ENCODE results near the gene OVOL3.
A peak's percentile ranks its signal among the peaks of the same experiment; 100 is the strongest.
"Not testable (repeated sequence)": the region's sequence is repeated elsewhere in the genome, so short reads cannot be mapped to it uniquely, and the experiment has no call there.

OVOL3 gene

DNA sequence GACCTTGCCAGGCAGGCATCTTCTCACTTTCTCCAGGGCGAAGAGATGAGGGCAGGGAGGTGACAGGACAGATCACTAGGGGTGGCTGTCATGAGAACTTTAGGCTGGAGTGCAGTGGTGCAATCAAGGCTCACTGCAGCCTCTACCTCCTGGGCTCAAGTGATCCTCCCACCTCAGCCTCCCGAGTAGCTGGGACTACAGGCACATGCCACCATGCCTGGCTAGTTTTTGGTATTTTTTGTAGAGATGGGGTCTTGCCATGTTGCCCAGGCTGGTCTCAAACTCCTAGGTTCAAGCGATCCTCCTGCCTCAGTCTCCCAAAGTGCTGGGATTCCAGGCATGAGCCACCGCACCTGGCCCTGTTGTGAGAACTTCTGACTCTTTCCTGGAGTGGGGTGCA, 23.9 kb downstream of the OVOL3 start:
- not testable (repeated sequence) for DNase-seq (ENCODE audit: low spot score)

DNA sequence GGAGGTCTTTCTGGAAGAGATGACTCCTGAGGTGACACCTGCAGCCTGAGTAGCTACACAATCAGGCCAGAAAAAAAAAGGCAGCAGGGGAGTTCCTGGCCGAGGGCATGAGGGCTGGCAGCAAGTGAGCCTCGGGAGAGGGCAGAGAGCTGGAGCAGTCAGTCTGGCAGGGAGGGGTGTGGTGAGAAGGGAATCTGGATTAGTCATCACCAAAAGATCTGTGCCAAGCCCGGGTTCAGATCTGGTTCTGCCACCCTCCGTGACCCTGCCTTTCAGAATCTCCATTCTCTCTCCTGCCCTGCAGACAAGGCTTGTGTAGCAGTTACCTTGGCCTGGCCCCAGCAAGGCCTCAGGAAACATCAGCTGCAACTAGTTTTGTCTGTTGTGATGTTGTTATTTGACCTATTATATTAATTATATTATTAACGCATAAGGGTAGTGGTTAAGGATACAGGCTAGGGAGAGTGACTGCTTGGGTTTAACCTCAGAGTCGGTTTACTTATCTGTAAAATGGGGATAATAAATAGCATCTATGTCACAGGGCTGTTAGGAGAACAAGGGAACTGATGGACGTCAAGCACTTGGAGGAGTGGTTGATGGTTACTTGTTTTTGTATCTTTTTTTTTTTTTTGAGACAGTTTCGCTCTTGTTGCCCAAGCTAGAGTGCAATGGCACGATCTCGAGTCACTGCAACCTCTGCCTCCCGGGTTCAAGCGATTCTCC, 26.2 kb downstream of the OVOL3 start:
- peak; percentile 41 for DNase-seq (ENCODE audit: low spot score)

DNA sequence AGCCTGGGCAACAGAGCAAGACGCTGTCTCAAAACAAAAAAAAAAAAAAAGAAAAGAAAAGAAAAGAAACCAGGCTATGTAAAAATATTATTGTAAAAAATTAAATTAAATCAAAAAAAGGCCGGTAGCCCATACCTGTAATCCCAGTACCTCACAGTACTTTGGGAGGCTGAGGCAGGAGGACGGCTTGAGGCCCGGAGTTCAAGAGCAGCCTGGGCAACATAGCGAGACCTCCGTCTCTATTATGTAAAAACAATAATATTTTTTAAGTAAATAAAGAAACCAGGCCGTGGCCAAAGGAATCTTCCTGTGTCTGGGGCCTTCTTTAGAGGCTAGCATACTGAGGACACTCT, 28.2 kb downstream of the OVOL3 start:
- no peak for DNase-seq (ENCODE audit: low spot score)

DNA sequence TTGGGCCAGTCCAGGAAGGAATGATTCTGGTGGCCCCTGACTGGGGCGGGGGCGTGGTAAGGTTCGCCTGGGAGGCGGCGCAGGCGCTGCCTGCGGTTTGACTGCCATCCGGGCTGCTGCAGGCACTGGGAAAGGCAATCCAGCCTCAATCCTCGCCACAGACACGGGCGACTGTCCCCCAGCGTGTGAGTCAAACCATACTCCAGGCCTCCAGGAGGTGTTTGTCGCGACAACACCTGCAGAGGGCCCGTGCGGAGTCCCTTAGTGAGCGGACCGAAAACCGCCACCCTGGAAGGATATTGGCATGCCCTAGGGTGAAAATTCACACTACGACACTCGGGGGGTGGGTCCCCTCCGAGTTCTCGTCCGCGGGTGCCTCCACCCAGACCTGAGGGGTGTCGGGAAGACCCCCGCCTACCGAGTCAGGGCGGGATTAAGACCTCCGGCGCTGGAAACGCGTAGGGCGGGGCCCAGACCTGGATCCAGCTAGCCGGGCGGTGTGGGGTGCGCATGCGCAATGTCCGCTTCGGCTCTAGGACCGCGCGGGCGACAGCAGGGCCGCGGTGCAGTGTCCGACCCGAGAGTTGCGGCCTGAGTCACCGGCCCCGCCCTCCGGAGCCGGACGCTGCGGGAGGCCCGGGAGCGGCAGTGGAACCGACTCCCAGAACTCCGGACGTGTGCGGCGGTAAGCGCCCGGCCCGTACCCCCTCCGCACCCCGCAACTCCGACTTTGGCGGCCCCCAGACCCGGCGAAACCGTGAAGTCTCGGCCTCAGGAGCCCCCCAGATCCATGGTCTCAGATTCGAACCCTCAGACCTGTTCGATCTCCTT, 28.7 kb downstream of the OVOL3 start, which contains the start of gene CAPNS1:
Gene CAPNS1 (plus strand): TSS at position 594 of the 831 bp plus-strand sequence. CDS start 946 bp downstream, outside the sequence.
- peak; percentile 96 for DNase-seq (ENCODE audit: low spot score)

DNA sequence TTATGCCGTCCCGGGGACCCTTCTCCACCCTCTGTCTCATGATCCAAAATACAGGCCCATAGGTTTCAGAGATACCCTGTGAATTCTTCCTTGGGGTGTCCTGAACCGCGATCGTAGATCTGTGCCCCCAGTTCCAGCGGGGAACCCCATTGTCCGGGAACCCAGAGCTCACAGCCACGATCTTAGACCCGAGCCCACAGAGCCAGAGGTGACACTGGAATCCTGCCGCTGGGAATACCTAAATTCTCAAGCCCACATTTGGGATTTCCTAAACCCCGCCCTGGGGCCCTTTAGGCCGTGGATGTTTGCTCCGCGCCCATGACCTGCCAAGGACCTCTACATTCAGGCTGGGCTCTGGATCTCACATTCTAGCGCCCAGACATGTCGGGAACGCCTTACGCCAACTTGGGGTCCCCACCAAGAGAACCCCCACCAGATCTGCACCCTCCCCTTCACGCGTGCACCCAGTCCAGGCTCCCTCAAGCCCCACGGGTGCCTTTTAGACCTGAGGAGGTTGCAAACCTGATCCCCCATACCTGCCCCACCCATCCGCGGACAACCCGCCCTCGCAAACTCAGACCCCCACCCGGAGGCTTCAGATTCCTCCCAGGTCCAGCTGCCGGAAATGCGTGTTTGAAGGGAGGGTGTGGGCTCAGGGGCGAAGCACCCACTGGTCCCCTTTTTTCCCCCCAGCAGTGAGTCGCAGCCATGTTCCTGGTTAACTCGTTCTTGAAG, 29.5 kb downstream of the OVOL3 start:
- peak; percentile 59 for DNase-seq (ENCODE audit: low spot score)

DNA sequence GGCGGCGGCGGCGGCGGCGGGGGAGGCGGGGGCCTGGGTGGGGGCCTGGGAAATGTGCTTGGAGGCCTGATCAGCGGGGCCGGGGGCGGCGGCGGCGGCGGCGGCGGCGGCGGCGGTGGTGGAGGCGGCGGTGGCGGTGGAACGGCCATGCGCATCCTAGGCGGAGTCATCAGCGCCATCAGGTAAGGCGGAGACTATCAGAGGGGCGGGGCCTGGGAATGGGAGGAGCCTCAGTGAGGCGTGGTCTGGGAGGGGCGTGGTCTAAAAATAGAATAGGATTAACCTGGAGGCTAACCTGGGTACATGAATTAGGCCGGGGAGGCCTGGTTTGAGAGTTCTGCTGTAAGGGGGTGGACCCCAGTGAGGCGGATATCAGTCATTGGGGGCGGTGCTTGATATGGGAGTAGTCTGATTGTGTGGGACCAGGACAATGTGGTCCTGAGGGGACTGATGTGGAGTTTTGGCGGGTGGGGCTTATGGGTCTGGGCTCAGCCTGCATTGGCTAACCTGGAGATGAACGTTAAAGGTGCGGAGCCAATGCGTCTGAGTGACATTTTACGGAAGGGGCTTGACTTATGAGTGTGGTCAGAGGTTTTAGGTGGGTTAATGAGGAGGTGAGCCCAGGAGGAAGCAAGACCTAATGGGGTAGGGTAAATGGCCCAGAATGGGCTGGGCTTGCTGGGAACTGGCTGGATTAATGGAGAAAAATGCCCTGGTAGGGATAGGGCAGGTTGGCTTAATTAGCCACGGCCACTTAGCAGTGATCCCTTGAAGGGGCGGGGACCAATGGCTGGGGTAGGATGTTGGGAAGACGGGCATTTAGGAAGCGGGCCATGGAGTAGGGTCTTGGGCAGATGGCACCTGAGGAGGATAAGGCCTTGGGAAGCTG, 30.3 kb downstream of the OVOL3 start:
- DNase-seq (ENCODE audit: low spot score): peak; percentile 95

DNA sequence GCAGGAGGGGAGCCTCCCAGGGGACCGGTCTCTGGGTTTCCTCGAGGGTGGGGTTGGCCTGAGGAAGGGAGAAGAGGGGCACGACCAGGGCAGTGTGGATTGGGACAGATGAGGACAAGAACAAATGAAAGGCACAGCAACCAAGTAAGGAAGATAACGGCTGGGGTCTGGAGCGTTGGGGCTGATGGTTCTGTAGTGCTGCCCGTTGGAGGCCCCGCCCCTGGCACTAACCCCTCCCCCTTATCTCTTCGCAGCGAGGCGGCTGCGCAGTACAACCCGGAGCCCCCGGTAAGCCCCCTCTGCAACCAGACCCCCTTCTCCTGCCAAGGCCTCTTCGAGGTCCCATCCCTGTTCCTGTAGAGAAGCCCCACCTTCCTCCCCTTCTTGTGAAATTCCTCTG, 31.1 kb downstream of the OVOL3 start:
- no peak for DNase-seq (ENCODE audit: low spot score)

DNA sequence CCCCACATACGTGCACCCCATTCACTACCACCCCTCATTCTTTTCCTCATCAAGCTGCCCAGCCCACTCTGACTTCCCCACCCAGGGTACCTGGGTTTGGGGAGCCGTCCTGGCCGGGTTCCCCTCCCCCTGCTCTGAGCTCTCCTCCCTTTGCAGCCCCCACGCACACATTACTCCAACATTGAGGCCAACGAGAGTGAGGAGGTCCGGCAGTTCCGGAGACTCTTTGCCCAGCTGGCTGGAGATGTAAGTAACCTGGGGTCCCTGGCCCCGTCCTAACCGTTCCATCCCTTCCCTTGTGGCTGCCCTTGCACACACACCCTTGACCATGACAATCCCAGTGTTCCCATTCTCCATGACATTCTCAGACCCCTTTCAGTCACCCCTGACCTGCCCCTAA, 31.6 kb downstream of the OVOL3 start:
- no peak for DNase-seq (ENCODE audit: low spot score)

DNA sequence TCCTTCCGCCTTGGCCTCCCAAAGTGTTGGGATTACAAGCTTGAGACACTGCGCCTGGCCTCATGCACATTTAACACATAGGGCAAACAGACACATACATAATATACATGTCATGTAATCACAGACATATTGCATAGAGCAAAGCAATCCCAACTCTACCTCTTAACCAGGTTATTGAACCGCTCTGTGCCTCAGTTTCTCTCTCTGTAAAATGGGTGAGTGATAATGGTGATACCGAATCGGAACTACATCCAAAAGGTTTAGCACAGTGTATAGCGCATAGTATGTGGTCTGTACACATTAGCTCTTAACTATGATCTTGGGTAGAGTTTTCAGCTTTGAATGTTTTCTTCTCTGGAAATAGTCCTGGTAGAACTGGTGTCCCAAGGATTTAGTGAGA, 33.7 kb downstream of the OVOL3 start:
- no peak for DNase-seq (ENCODE audit: low spot score)

DNA sequence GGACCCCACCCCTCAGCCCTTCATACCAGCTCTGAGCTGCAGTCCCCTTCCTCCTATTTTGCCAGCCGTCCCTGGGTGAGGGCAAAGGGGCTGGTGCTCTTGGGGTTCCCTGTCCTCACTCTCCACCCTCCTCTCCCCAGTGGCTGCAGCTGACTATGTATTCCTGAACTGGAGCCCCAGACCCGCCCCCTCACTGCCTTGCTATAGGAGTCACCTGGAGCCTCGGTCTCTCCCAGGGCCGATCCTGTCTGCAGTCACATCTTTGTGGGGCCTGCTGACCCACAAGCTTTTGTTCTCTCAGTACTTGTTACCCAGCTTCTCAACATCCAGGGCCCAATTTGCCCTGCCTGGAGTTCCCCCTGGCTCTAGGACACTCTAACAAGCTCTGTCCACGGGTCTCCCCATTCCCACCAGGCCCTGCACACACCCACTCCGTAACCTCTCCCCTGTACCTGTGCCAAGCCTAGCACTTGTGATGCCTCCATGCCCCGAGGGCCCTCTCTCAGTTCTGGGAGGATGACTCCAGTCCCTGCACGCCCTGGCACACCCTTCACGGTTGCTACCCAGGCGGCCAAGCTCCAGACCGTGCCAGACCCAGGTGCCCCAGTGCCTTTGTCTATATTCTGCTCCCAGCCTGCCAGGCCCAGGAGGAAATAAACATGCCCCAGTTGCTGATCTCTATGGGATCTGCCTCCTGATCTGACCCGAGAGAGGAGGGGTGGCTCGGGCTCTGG, 38.9 kb downstream of the OVOL3 start:
- no peak for DNase-seq (ENCODE audit: low spot score)

DNA sequence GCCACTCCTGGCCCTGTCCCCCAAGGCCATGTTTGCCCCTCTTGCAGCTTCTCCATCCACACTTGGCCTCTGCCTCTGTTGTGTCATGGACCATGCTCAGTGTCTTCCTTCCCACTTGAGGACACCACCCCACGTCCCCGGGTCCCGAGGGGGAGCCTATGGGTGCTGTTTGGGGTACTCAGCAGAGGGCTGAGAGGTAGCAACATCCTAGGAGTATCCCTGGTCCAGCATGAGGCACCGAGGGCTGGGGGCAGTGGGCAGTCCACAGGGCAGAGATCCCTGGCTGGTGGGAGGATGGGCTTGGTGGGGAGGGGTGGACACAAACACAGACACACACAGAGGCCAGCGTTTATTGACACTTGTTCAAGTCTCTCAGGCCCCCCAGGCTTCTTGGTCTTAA, 39.6 kb downstream of the OVOL3 start:
- no peak for DNase-seq (ENCODE audit: low spot score)

DNA sequence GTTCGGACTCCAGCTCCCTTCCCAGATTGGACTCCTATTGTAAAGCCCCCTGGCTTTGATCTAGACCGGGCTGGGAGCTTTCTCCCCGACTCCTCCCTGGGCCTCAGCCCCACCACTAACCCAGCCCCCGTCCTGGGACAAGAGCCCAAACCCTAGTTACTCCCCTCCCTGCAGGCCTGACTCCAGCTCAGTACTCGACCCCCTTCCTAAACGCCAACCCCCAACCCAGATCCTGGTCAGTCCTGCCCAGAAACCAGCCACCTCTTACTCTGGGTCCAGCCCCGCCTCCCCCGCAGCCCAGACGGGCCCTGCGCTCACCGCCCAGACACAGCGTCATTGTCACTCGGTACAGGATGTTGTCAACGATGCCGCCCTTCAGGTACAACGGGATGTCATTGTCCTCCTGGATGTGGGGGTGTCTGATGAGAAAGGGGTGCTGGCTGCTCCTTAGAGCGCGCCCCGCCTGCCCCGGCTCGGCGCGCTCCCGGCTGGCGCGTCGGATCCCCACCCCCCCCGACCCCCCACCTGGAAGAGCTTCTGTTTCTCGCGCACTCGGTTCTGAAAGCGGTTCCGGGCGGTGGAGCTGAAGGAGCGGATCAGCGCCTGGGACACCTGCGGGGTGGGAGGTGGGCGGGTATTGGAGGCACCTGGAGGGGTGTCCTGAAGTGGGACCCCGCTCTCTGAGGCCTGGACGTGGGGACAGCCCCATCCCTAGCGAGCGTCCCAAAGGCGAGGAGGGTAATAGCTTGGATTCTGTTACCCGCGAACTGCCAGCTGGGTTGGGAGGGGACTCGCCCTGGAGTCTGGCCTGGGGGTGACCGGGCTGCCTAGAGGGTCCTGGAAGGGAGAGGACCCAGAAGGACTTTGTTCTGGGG, 40.4 kb downstream of the OVOL3 start:
- DNase-seq (ENCODE audit: low spot score): no peak

DNA sequence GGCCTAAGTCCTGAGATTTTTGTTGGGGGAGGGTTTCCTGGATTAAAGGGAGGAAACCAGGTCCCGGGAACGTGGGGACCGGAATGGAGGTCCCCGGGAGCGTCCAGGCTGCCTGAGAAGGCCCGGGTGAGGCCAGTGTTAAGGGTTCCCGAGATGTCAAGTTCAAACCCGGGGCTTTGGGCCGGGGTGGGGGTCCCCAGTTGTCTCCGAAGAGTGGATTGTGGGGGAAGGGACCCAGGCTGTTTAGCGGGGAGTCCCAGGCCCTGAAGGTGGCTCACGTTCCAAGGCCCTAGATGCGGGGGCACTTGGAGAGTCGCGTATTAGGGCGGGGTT, 41.0 kb downstream of the OVOL3 start:
- DNase-seq (ENCODE audit: low spot score): no peak

DNA sequence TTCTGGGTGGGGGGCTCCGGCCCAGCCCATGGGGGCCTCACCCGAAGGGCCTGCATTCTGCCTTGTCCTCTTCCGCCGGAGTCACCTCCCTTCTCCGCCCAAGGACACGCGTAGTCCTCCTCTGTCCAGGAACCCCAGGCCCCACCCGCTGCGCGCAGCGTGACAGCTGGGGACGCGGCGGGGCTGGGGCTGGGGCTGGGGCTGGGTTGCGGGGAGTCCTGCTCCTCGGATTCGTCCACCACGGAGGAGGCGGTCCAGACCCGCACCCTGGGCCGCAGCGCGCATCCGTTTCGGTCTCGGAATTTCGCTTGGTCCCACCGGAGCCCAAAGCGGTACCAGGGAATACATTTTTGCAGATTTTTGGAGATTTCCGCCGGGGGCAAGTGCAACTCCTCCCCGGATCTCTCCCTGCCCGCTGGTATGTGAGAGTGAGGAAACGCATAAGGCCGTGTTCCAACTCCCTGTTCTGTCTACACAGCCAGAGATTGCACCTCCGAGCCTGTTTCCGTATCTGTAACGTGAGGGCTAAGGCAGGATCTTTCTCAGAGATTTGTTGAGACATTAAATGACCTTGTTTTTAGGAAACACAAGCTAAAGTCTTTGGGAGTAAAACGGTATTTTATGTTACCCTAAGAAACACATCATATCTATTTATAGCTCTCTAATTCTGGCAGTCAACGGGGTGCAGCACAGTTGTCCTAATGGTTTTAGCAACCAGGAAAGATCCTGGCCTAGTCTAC, 41.6 kb downstream of the OVOL3 start, which contains the start of gene COX7A1:
Gene COX7A1 (minus strand): TSS at position 96 of the 740 bp plus-strand sequence. CDS start 40 bp downstream, at position 56.
- DNase-seq (ENCODE audit: low spot score): no peak

DNA sequence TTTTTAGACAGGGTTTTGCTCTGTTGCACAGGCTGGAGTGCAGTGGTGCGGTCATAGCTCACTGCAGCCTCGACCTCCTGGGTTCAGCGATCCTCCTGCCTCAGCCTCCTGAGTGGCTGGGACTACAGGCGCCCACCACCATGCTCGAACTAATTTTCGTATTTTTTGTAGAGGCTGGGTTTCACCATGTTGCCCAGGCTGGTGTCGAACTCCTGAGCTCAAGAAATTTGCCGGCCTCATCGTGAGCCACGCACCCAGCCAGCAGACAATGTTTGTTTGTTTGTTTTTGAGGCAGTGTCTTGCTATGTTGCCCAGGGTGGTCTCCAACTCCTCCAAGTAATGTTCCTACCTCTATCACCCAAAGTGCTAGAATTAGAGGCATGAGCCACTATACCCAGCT, 42.2 kb downstream of the OVOL3 start:
- DNase-seq (ENCODE audit: low spot score): no peak

DNA sequence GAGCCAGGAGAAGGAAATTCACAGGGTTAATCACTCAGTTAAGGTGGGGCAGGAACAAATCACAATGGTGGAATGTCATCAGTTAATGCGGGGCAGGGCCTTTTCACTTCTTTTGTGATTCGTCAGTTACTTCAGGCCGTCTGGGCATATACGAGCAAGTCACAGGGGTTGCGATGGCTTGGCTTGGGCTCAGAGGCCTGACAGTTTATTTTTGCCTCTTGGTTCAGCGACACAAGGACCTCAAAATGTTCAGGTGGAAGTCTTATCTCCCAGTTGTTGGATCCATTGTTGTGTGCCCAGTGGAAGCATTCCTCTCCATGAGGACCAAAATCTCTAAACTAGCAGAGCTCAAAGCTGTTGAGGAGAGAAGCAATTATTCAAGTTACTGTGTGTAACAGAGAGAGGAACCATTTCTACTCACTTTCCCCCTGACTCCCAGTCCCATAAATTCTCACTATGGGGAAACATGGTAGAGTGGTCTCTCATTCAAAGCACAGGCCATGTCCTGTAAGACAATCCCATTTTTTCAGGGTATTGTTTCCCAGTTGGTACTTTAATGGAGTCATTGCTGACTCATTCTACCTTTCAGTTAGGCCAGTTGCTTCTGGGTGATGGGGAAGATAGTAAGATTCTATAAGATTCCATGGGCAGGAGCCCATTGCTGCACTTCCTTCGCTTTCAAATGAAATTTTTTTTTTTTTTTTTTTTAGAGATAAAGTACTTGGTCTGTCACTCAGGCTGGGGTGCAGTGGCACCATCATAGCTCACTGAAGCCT, 50.1 kb downstream of the OVOL3 start:
- no peak for DNase-seq (ENCODE audit: low spot score)

All from activated CD4-positive, alpha-beta T cell treated with anti-CD3 and anti-CD28 coated beads, Interleukin-2, Interleukin-4, amounts not matched to agents 100 ng/mL and 50 ng/mL, durations not matched to agents 16 hours and 8 hours (primary cell).